DOHH2 (cell line): ENCODE results near the gene PRKCH.
"Not testable (repeated sequence)": the region's sequence is repeated elsewhere in the genome, so short reads cannot be mapped to it uniquely, and the experiment has no call there.

ENCODE experiments used
- H3F3A ChIP-seq: fragments of 200-600 bp; sonication (generic), shearing (Covaris generic); 2 replicates; pipeline ENCODE4 v1.6.0; 2016; ENCODE audit warnings: antibody characterized with exemption, mild to moderate bottlenecking; ENCODE audit not compliant: control insufficient read depth, insufficient read depth
- H3K27ac ChIP-seq: fragments of 200-600 bp; sonication (generic); 2 replicates; pipeline ENCODE4 v1.5.1; 2014; ENCODE audit warnings: low read depth, mild to moderate bottlenecking, low read length, moderate library complexity
- H3K27me3 ChIP-seq: fragments of 200-600 bp; sonication (generic); 2 replicates; pipeline ENCODE4 v1.6.1; 2014; ENCODE audit warnings: mild to moderate bottlenecking, low read length, mixed read lengths; ENCODE audit not compliant: control insufficient read depth
- H3K36me3 ChIP-seq: fragments of 200-600 bp; sonication (generic); 2 replicates; pipeline ENCODE4 v1.6.1; 2014; ENCODE audit warnings: mild to moderate bottlenecking, low read length, moderate library complexity, mixed read lengths; ENCODE audit not compliant: control insufficient read depth
- H3K4me1 ChIP-seq: fragments of 200-600 bp; sonication (generic); 2 replicates; pipeline ENCODE4 v1.6.1; 2014; ENCODE audit warnings: mild to moderate bottlenecking, low read length, mixed read lengths; ENCODE audit not compliant: control insufficient read depth
- H3K4me2 ChIP-seq: fragments of 200-600 bp; sonication (generic); 2 replicates; pipeline ENCODE4 v1.6.0; 2014; ENCODE audit warnings: mild to moderate bottlenecking, low read length, moderate library complexity
- H3K4me3 ChIP-seq: fragments of 200-600 bp; sonication (generic); 2 replicates; pipeline ENCODE4 v1.5.1; 2014; ENCODE audit warnings: mild to moderate bottlenecking, low read length, mixed read lengths
- H3K79me2 ChIP-seq: fragments of 200-600 bp; sonication (generic); 2 replicates; pipeline ENCODE4 v1.6.1; 2014; ENCODE audit warnings: mild to moderate bottlenecking, low read length, mixed read lengths; ENCODE audit not compliant: control insufficient read depth
- H3K9me2 ChIP-seq: fragments of 200-600 bp; sonication (generic); replicated peaks from 2 replicates; pipeline ENCODE4 v1.6.1; 2014; ENCODE audit warnings: mild to moderate bottlenecking, low read length, mixed read lengths; ENCODE audit not compliant: control insufficient read depth
- H3K9me3 ChIP-seq: fragments of 200-600 bp; sonication (generic); 2 replicates; pipeline ENCODE4 v1.6.1; 2014; ENCODE audit warnings: antibody characterized with exemption, low read length, mixed read lengths; ENCODE audit not compliant: control insufficient read depth, insufficient read depth
- H4K20me1 ChIP-seq: fragments of 200-600 bp; sonication (generic); 2 replicates; pipeline ENCODE4 v1.6.0; 2014; ENCODE audit warnings: low read depth, mild to moderate bottlenecking, antibody characterized with exemption, low read length, moderate library complexity; ENCODE audit not compliant: control insufficient read depth, insufficient read depth
- CTCF ChIP-seq: fragments of 200-600 bp; sonication (generic); IDR thresholded peaks from one replicate; pipeline ENCODE4 v1.5.1; 2014; ENCODE audit warnings: antibody characterized with exemption, mild to moderate bottlenecking, low read depth, low read length; ENCODE audit not compliant: poor library complexity, severe bottlenecking
- EZH2phosphoT487 ChIP-seq: fragments of 200-600 bp; sonication (generic); IDR thresholded peaks from 2 replicates; pipeline ENCODE4 v1.6.1; 2017; ENCODE audit warnings: borderline replicate concordance, mild to moderate bottlenecking, antibody characterized with exemption, low read length, moderate library complexity, mixed read lengths

Gene PRKCH

GRCh38 chr14:61528591-61529021 lies 207.2 kb downstream of the PRKCH start:
- Histone ChIP-seq H3F3A (no peaks in the 10 kb centered on the region), H3K79me2 (no peaks in the 10 kb centered on the region), H3K4me3 (no peak overlapping the region), H3K27ac (no peak overlapping the region), H3K27me3 (no peaks in the 10 kb centered on the region), H3K36me3 (no peaks in the 10 kb centered on the region), H3K4me1 (peaks cover 15% of the 10 kb centered on the region), H3K9me2 (no peaks in the 10 kb centered on the region), H4K20me1 (no peaks in the 10 kb centered on the region), H3K4me2 (no peak overlapping the region), H3K9me3 (no peaks in the 10 kb centered on the region)
- TF ChIP-seq CTCF = no peak
- TF ChIP-seq EZH2phosphoT487 = no peak

GRCh38 chr14:61529360-61529759 lies 208.0 kb downstream of the PRKCH start:
- H3F3A ChIP-seq, H3K27me3 ChIP-seq, H3K9me3 ChIP-seq, H3K4me2 ChIP-seq, H3K79me2 ChIP-seq, H4K20me1 ChIP-seq, H3K9me2 ChIP-seq, H3K36me3 ChIP-seq, H3K27ac ChIP-seq, H3K4me3 ChIP-seq: not testable (repeated sequence)
- peaks cover 18% of the 10 kb centered on the region for H3K4me1 ChIP-seq

- Histone ChIP-seq H3K27me3 (no peaks in the 10 kb centered on the region), H4K20me1 (no peaks in the 10 kb centered on the region), H3K36me3 (no peaks in the 10 kb centered on the region), H3K4me1 (peaks cover 23% of the 10 kb centered on the region), H3K4me3 (no peak overlapping the region), H3K4me2 (no peak overlapping the region), H3K79me2 (no peaks in the 10 kb centered on the region), H3K9me3 (no peaks in the 10 kb centered on the region), H3F3A (no peaks in the 10 kb centered on the region), H3K27ac (no peak overlapping the region), H3K9me2 (no peaks in the 10 kb centered on the region)
- no peak for TF ChIP-seq CTCF
- TF ChIP-seq EZH2phosphoT487 = no peak
Measured at GRCh38 chr14:61530296-61530695, 208.9 kb downstream of the PRKCH start.

GRCh38 chr14:61530896-61531295 lies 209.5 kb downstream of the PRKCH start:
- no peak overlapping the region for H3K27ac ChIP-seq
- H3K79me2 ChIP-seq = no peaks in the 10 kb centered on the region
- H3K36me3 ChIP-seq = no peaks in the 10 kb centered on the region
- no peak overlapping the region for H3K4me2 ChIP-seq
- H3F3A ChIP-seq = no peaks in the 10 kb centered on the region
- H3K27me3 ChIP-seq = no peaks in the 10 kb centered on the region
- H3K4me1 ChIP-seq = peaks cover 23% of the 10 kb centered on the region
- H3K4me3 ChIP-seq = no peak overlapping the region
- no peaks in the 10 kb centered on the region for H4K20me1 ChIP-seq
- no peaks in the 10 kb centered on the region for H3K9me2 ChIP-seq
- no peak for TF ChIP-seq EZH2phosphoT487
- TF ChIP-seq CTCF = no peak
- H3K9me3 ChIP-seq = no peaks in the 10 kb centered on the region
